Subcutaneous abdominal adipose tissue (tissue), 5 donors: ENCODE results near the gene INPP5E.

ENCODE experiments used
- H3K27ac ChIP-seq: one replicate; pipeline ENCODE4 v1.7.0; 2013; ENCODE audit warnings: low read depth, mild to moderate bottlenecking, inconsistent platforms, low read length, moderate library complexity
- H3K27me3 ChIP-seq, 5 donors: one replicate each; pipeline ENCODE4 v1.7.0; 2013; ENCODE audit warnings: low read length in 5 of 5, inconsistent platforms in 1 of 5; ENCODE audit not compliant: control insufficient read depth in 5 of 5, insufficient read depth in 4 of 5
- H3K36me3 ChIP-seq, 5 donors: one replicate each; pipeline ENCODE4 v1.7.0; 2013; ENCODE audit warnings: low read length in 5 of 5; ENCODE audit not compliant: control insufficient read depth in 5 of 5, insufficient read depth in 5 of 5
- H3K4me1 ChIP-seq, 5 donors: one replicate each; pipeline ENCODE4 v1.7.0; 2013; ENCODE audit warnings: low read length in 5 of 5, mild to moderate bottlenecking in 3 of 5, moderate library complexity in 1 of 5; ENCODE audit not compliant: control insufficient read depth in 5 of 5, insufficient read depth in 5 of 5
- H3K4me3 ChIP-seq, 5 donors: one replicate each; pipeline ENCODE4 v1.7.0; 2013; ENCODE audit warnings: low read length in 5 of 5, low read depth in 1 of 5
- H3K9ac ChIP-seq, 5 donors: one replicate each; pipeline ENCODE4 v1.7.0; 2013; ENCODE audit warnings: low read length in 5 of 5, mild to moderate bottlenecking in 4 of 5, moderate library complexity in 3 of 5
- H3K9me3 ChIP-seq, 5 donors: one replicate each; pipeline ENCODE4 v1.7.0; 2013; ENCODE audit warnings: low read length in 5 of 5; ENCODE audit not compliant: control insufficient read depth in 5 of 5
- donor health status: healthy.
- donor health status: healthy.
- donor health status: healthy.
- donor health status: healthy.
- donor health status: healthy.

The INPP5E gene

DNA sequence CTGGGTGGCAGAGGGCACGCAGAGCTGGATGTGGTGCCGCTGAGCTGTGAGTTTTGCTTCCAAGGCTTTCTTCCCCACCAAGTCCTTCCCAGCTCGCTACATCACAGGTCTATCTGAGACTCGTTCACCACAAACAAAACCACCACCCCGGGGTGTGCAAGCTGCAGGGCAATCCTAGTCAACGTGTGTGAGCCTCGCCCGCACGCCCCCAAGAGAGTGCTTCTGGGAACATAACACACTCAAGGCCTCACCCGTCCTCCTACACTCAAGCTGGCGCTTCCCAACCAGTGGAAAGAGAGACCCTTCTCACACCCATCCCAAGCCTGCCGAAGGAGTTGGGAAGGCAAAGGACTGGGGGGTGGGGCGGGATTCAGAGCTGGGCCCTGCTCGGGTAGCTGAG lies 50.2 kb downstream of the INPP5E start:
- no peak overlapping the region for H3K9ac ChIP-seq
- H3K27ac ChIP-seq: no peak overlapping the region
- H3K27me3 ChIP-seq: no peaks in the 10 kb centered on the region
- H3K9me3 ChIP-seq: no peaks in the 10 kb centered on the region
- no peak overlapping the region for H3K4me3 ChIP-seq
- peaks cover 4 to 28% (median 23%) of the 10 kb centered on the region in 5 donors for H3K4me1 ChIP-seq
- peaks cover 0 to 88% (median 63%) of the 10 kb centered on the region in 5 donors for H3K36me3 ChIP-seq

- Histone ChIP-seq H3K27me3 (no peaks in the 10 kb centered on the region), H3K36me3 (peaks cover 0 to 88% (median 70%) of the 10 kb centered on the region in 5 donors)
Observed at GRCh38 chr9:136387217-136387616, 52.4 kb downstream of the INPP5E start.

DNA sequence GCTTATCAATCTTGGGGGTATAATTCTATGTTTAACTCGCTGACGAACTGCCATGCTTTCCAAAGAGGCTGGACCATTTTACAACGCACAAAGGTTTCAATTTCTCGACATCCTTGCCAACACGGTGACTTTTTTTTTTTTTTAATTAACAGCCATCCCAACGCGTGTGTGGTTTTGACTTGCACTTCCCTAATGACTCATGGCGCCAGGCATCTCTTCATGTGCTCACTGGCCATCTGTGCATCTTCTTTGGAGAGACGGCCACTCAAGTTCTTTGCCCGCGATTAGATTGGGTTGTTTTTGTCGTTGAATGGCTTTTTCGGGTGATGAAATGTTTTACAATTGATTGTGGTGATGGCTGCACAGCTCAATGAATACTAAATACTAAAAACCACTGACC lies 53.6 kb downstream of the INPP5E start:
- H3K9me3 ChIP-seq: no peaks in the 10 kb centered on the region
- peaks cover 0 to 88% (median 72%) of the 10 kb centered on the region in 5 donors for H3K36me3 ChIP-seq
- no peak overlapping the region for H3K27ac ChIP-seq
- H3K27me3 ChIP-seq: no peaks in the 10 kb centered on the region
- H3K4me3 ChIP-seq: no peak overlapping the region
- no peak overlapping the region for H3K9ac ChIP-seq
- no peaks in the 10 kb centered on the region for H3K4me1 ChIP-seq

More at GRCh38 chr9:136387217-136387616, 52.4 kb downstream of the INPP5E start:
- Histone ChIP-seq H3K4me3 (no peak overlapping the region), H3K9ac (no peak overlapping the region), H3K9me3 (no peaks in the 10 kb centered on the region), H3K27ac (no peak overlapping the region), H3K4me1 (peaks cover 0 to 10% (median 8%) of the 10 kb centered on the region in 5 donors)

- no peaks in the 10 kb centered on the region for H3K4me1 ChIP-seq
- no peaks in the 10 kb centered on the region for H3K9me3 ChIP-seq
- no peaks in the 10 kb centered on the region for H3K27me3 ChIP-seq
- peaks cover 0 to 95% (median 79%) of the 10 kb centered on the region in 5 donors for H3K36me3 ChIP-seq
- H3K9ac ChIP-seq: no peak overlapping the region
- H3K4me3 ChIP-seq: no peak overlapping the region
- H3K27ac ChIP-seq: no peak overlapping the region
Observed at GRCh38 chr9:136385015-136385414, 54.6 kb downstream of the INPP5E start.

- H3K27me3 ChIP-seq: no peaks in the 10 kb centered on the region
- H3K4me1 ChIP-seq: no peaks in the 10 kb centered on the region
- H3K9ac ChIP-seq: no peak overlapping the region
- H3K27ac ChIP-seq: no peak overlapping the region
- no peak overlapping the region for H3K4me3 ChIP-seq
- H3K36me3 ChIP-seq: peaks cover 0 to 95% (median 78%) of the 10 kb centered on the region in 5 donors
- H3K9me3 ChIP-seq: no peaks in the 10 kb centered on the region
Observed at GRCh38 chr9:136383436-136383835, 56.2 kb downstream of the INPP5E start.

GRCh38 chr9:136381966-136382513 lies 57.6 kb downstream of the INPP5E start:
- Histone ChIP-seq H3K36me3 (peaks cover 0 to 86% (median 69%) of the 10 kb centered on the region in 5 donors), H3K4me3 (no peak overlapping the region)

GRCh38 chr9:136381311-136381710 lies 58.3 kb downstream of the INPP5E start:
- H3K27ac ChIP-seq: no peak overlapping the region
- H3K36me3 ChIP-seq: peaks cover 0 to 81% (median 66%) of the 10 kb centered on the region in 5 donors
- H3K4me1 ChIP-seq: peaks cover 0 to 12% (median 0%) of the 10 kb centered on the region in 5 donors
- H3K9me3 ChIP-seq: no peaks in the 10 kb centered on the region
- H3K27me3 ChIP-seq: no peaks in the 10 kb centered on the region
- no peak overlapping the region for H3K4me3 ChIP-seq
- no peak overlapping the region for H3K9ac ChIP-seq

More at GRCh38 chr9:136381966-136382513, 57.6 kb downstream of the INPP5E start:
- no peaks in the 10 kb centered on the region for H3K9me3 ChIP-seq
- no peak overlapping the region for H3K9ac ChIP-seq
- no peak overlapping the region for H3K27ac ChIP-seq
- no peaks in the 10 kb centered on the region for H3K27me3 ChIP-seq
- H3K4me1 ChIP-seq: peaks cover 0 to 6% (median 0%) of the 10 kb centered on the region in 5 donors

DNA sequence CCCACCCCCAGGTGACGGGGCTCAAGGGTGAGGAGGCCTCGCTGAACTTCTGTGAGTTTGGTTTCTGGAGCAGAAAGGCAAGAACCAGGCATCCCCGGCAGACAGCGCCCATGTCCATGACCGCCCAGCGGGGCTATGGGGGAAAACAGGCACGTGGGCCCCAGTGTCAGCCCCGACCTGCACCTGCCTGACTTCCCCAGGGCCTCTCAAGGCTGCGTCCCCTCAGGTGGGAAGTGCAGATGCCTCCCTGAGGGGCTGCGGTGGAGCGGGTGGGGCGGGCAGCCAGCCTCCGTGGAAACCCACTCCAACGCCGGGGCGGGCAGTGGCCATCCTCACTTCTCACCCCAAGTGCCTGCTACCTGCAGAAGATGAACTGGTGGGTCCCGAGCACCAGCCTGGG lies 59.3 kb downstream of the INPP5E start:
- H3K4me1 ChIP-seq: peaks cover 0 to 12% (median 0%) of the 10 kb centered on the region in 5 donors
- H3K27me3 ChIP-seq: no peaks in the 10 kb centered on the region
- H3K9me3 ChIP-seq: no peaks in the 10 kb centered on the region
- no peak overlapping the region for H3K4me3 ChIP-seq
- peaks cover 0 to 73% (median 62%) of the 10 kb centered on the region in 5 donors for H3K36me3 ChIP-seq
- no peak overlapping the region for H3K9ac ChIP-seq
- no peak overlapping the region for H3K27ac ChIP-seq

GRCh38 chr9:136379891-136380290 lies 59.8 kb downstream of the INPP5E start:
- no peaks in the 10 kb centered on the region for H3K27me3 ChIP-seq
- no peak overlapping the region for H3K9ac ChIP-seq
- peaks cover 0 to 68% (median 59%) of the 10 kb centered on the region in 5 donors for H3K36me3 ChIP-seq
- H3K27ac ChIP-seq: no peak overlapping the region
- no peak overlapping the region for H3K4me3 ChIP-seq
- peaks cover 0 to 12% (median 0%) of the 10 kb centered on the region in 5 donors for H3K4me1 ChIP-seq
- H3K9me3 ChIP-seq: no peaks in the 10 kb centered on the region

- Histone ChIP-seq H3K9me3 (no peaks in the 10 kb centered on the region), H3K4me1 (peaks cover 0 to 12% (median 0%) of the 10 kb centered on the region in 5 donors), H3K36me3 (peaks cover 0 to 63% (median 57%) of the 10 kb centered on the region in 5 donors), H3K4me3 (no peak overlapping the region), H3K9ac (no peak overlapping the region), H3K27me3 (no peaks in the 10 kb centered on the region), H3K27ac (no peak overlapping the region)
Observed at GRCh38 chr9:136379401-136379800, 60.2 kb downstream of the INPP5E start.
